Body of pancreas (tissue), 4 donors: Measurements from ENCODE around the gene CISD3.

Source experiments
- CTCF ChIP-seq, 7 experiments: fragments of 450-650 bp in 4 of 7; fragments of 200-600 bp in 3 of 7; sonication (generic) in 3 of 7; IDR thresholded peaks; one replicate each; pipeline ENCODE4 v1.5.1; 2016 to 2019; ENCODE audit warnings: antibody characterized with exemption in 7 of 7
- POLR2A ChIP-seq, 3 donors: fragments of 450-650 bp; IDR thresholded peaks; one replicate each; pipeline ENCODE4 v1.6.1; 2016; ENCODE audit warnings: antibody characterized with exemption in 3 of 3, mild to moderate bottlenecking in 2 of 3

- TF ChIP-seq CTCF (IDR thresholded peaks at IDR 0.05) = no peak
- TF ChIP-seq POLR2A (IDR thresholded peaks at IDR 0.05) = no peak
Observed at GRCh38 chr17:38751808-38752307, 21.7 kb downstream of the CISD3 start.
